ENCODE measurements around the gene TBCA.

The TBCA gene

GRCh38 chr5:77641397-77641943 is 134.7 kb downstream of the TBCA start:
- DNase-seq = no peak

Data from CD4-positive, alpha-beta T cell treated with Interleukin-15 for 1 hour (primary cell).